ENCODE measurements around the gene TBC1D22A. TPM values are rescaled to one million over a fixed set of nuclear protein-coding genes. Genes with fewer than 3 reads are reported as not detected.

Gene TBC1D22A
- total RNA-seq, 1 experiment from 2014 or later: 20.9 TPM

DNA sequence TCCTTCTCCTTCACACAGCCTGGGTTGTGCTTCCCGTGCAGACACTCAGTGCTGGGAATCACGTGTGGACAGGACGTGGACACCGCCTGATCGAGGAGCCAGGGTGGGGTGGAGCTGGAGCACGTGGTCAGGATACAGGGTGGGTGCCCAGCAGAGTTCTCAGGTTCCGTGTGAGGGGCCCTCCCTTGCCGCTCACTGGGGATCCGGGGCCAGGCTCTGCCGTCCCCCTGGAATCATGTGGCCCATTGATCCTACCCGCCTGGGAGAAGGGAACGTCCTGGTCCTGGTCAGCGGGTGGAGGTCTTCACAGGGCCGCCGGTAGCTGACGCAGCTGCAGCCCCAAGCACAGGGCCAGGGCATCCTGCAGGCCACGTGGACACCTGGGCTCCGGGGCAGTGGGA is 397.7 kb downstream of the TBC1D22A start (continued):
- no peak for TF ChIP-seq ZBTB33 (IDR thresholded peaks at IDR 0.05; ENCODE audit: extremely low read depth, insufficient replicate concordance, low read length)

DNA sequence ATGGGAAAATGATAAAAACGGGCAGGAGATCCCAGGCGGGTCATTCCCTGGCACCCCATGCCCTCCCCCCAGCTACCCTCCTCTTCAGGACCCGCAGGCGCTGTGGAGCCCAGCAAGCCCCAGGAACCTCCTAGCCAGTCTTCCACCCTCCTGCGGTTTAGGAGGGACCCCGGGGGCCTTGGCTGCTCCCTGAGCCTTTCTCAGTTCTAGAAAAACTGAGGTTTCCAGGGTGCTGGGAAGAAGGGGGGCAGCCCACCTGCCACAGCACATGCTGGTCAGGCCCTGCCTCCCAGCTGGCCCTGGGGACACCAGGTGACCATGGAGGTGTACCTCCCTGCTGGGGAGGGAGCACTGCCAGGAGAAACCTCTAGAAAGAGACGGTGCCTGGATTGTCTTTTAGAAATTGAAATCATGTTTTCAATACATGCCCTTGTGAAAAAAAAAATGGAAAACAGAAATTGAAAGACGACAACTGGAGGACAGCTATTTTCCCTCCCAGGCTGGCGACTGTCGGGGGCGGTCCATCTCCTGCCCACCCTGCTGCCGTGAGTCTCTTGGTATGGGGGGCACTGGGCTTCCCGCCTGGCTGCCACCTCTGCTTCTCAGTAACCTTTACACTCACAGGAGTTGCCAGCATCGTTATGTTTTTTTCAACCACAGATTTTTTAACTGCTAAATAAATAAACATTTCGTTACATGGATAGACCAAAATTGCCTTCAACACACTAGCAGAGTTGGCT is 398.5 kb downstream of the TBC1D22A start:
- Histone ChIP-seq H3K27me3 (ENCODE audit: insufficient read depth, low read length) (no peaks in the 10 kb centered on the region), H4K20me1 (ENCODE audit: insufficient read depth) (no peaks in the 10 kb centered on the region), H3K9ac (ENCODE audit: low read length) (no peak overlapping the region), H3K4me2 (ENCODE audit: low read length) (no peak overlapping the region), H3K9me2 (ENCODE audit: insufficient read depth) (no peaks in the 10 kb centered on the region), H3K4me1 (ENCODE audit: control insufficient read depth in 1 of 2, insufficient read depth in 2 of 2, low read length in 2 of 2) (no peaks in the 10 kb centered on the region), H3K36me3 (ENCODE audit: control insufficient read depth in 1 of 2, insufficient read depth in 2 of 2, low read length in 2 of 2) (no peaks in the 10 kb centered on the region), H3K9me3 (ENCODE audit: control insufficient read depth in 1 of 2, insufficient read depth in 1 of 2, low read depth in 1 of 2, low read length in 2 of 2) (no peaks in the 10 kb centered on the region), H3K27ac (ENCODE audit: low read depth, low read length) (no peak overlapping the region), H2AFZ (ENCODE audit: low read depth, low read length, poor library complexity, severe bottlenecking) (no peak overlapping the region), H3K79me2 (ENCODE audit: insufficient read depth, low read length) (no peaks in the 10 kb centered on the region), H3K4me3 (replicated peaks in 1 of 2; ENCODE audit: low read depth in 1 of 2, low read length in 2 of 2) (no peak overlapping the region)
- ChIA-PET CTCF (no interaction called here), POLR2A (no interaction called here), RAD21 (ENCODE audit: low non-redundant PET in 1 of 2, low total read pairs in 2 of 2, uncharacterized antibody in 2 of 2, unreplicated experiment in 2 of 2) (no interaction called here)
- DNase-seq (ENCODE audit: low read depth, low spot score): no peak
- no TSS peak for BruUV-seq (replicated peaks)
- intact Hi-C loops (cut with micrococcal nuclease): no loop called here
- TF ChIP-seq CTCF (IDR thresholded peaks at IDR 0.05 in 2 of 3, conservative IDR thresholded peaks at IDR 0.05 in 1 of 3; ENCODE audit: borderline replicate concordance in 1 of 3, insufficient read depth in 1 of 3, low read depth in 2 of 3, low read length in 2 of 3) (no peak), EZH2phosphoT487 (IDR thresholded peaks at IDR 0.05; ENCODE audit: borderline replicate concordance) (no peak), ZBTB33 (IDR thresholded peaks at IDR 0.05; ENCODE audit: extremely low read depth, insufficient replicate concordance, low read length) (no peak), EGR1 (IDR thresholded peaks at IDR 0.05; ENCODE audit: low read depth) (no peak), SRF (IDR thresholded peaks at IDR 0.05; ENCODE audit: low read depth) (no peak), ELF1 (IDR thresholded peaks at IDR 0.05; ENCODE audit: borderline replicate concordance, low read depth) (no peak), EZH2 (IDR thresholded peaks at IDR 0.05) (no peak), POLR2A (IDR thresholded peaks at IDR 0.05; ENCODE audit: borderline replicate concordance, extremely low read depth, insufficient read depth, insufficient read length) (no peak), ZNF274 (IDR thresholded peaks at IDR 0.05; ENCODE audit: low read depth, low read length) (no peak), TCF7L2 (IDR thresholded peaks at IDR 0.05; ENCODE audit: borderline replicate concordance, extremely low read depth, insufficient read depth, insufficient read length) (no peak), ZFX (IDR thresholded peaks at IDR 0.05) (no peak), SP1 (IDR thresholded peaks at IDR 0.05; ENCODE audit: low read depth) (no peak), CBX3 (IDR thresholded peaks at IDR 0.05; ENCODE audit: low read depth) (no peak)
- ATAC-seq: no peak
